GM23338 (cell line): ENCODE measurements around the gene TRIB2. TPM values are rescaled to one million over a fixed set of nuclear protein-coding genes. Genes with fewer than 3 reads are reported as not detected.

Source experiments
- ATAC-seq: fragments of 200-7000 bp; cut with Tn5 transposase; 3 replicates; pipeline ENCODE4 v1.9.1; 2020
- DNase-seq: peaks from one replicate; pipeline ENCODE4 v3.0.0-alpha.2; 2015; ENCODE audit warnings: low spot score
- H2AFZ ChIP-seq: fragments of 200-600 bp; sonication (generic); 2 replicates; pipeline ENCODE4 v1.8.0; 2016; ENCODE audit warnings: antibody characterized with exemption, mild to moderate bottlenecking, moderate library complexity
- H3F3A ChIP-seq: fragments of 200-600 bp; sonication (generic); replicated peaks from 2 replicates; pipeline ENCODE4 v1.8.0; 2017; ENCODE audit warnings: antibody characterized with exemption, mixed run types, low read depth
- H3K27ac ChIP-seq: fragments of 200-600 bp; sonication (generic); 2 replicates; pipeline ENCODE4 v1.6.1; 2016; ENCODE audit warnings: low read depth
- H3K27me3 ChIP-seq: fragments of 200-600 bp; sonication (generic); 2 replicates; pipeline ENCODE4 v1.8.0; 2016; ENCODE audit warnings: mild to moderate bottlenecking, mixed run types, moderate library complexity; ENCODE audit not compliant: insufficient read depth
- H3K36me3 ChIP-seq: fragments of 200-600 bp; sonication (generic); 2 replicates; pipeline ENCODE4 v1.8.0; 2016; ENCODE audit warnings: mild to moderate bottlenecking; ENCODE audit not compliant: insufficient read depth
- H3K4me1 ChIP-seq: fragments of 200-600 bp; sonication (generic); 2 replicates; pipeline ENCODE4 v1.8.0; 2016; ENCODE audit warnings: mild to moderate bottlenecking, moderate library complexity; ENCODE audit not compliant: insufficient read depth
- H3K4me2 ChIP-seq: fragments of 200-600 bp; sonication (generic); 2 replicates; pipeline ENCODE4 v1.7.1; 2017; ENCODE audit warnings: mixed run types
- H3K4me3 ChIP-seq: fragments of 200-600 bp; sonication (generic); 2 replicates; pipeline ENCODE4 v1.6.1; 2016; ENCODE audit warnings: mixed run types
- H3K79me2 ChIP-seq: fragments of 200-600 bp; sonication (generic); replicated peaks from 2 replicates; pipeline ENCODE4 v1.8.0; 2017; ENCODE audit warnings: mild to moderate bottlenecking; ENCODE audit not compliant: insufficient read depth
- H3K9me2 ChIP-seq: fragments of 200-600 bp; sonication (generic); 2 replicates; pipeline ENCODE4 v1.8.0; 2017; ENCODE audit not compliant: insufficient read depth
- H4K20me1 ChIP-seq: fragments of 200-600 bp; sonication (generic); replicated peaks from 2 replicates; pipeline ENCODE4 v1.8.0; 2017; ENCODE audit warnings: mild to moderate bottlenecking; ENCODE audit not compliant: insufficient read depth
- H3K27ac Mint-ChIP-seq: 2 replicates; pipeline ENCODE4 v1.8.0; 2020; ENCODE audit warnings: inconsistent platforms, mild to moderate bottlenecking, moderate library complexity, mixed read lengths
- H3K27me3 Mint-ChIP-seq: 3 replicates; pipeline ENCODE4 v1.8.0; 2022; ENCODE audit warnings: low read depth, mild to moderate bottlenecking, moderate library complexity, mixed read lengths, inconsistent platforms; ENCODE audit not compliant: insufficient read depth, poor library complexity
- H3K36me3 Mint-ChIP-seq: 3 replicates; pipeline ENCODE4 v1.8.0; 2021; ENCODE audit warnings: low read depth, mild to moderate bottlenecking, inconsistent platforms, moderate library complexity, mixed read lengths
- H3K4me1 Mint-ChIP-seq: 3 replicates; pipeline ENCODE4 v1.8.0; 2020; ENCODE audit warnings: mild to moderate bottlenecking, inconsistent platforms, mixed read lengths
- H3K4me3 Mint-ChIP-seq: 3 replicates; pipeline ENCODE4 v1.8.0; 2021; ENCODE audit warnings: moderate library complexity, mild to moderate bottlenecking, inconsistent platforms, mixed read lengths
- H3K9me3 Mint-ChIP-seq: 3 replicates; pipeline ENCODE4 v1.8.0; 2020; ENCODE audit warnings: moderate library complexity, mild to moderate bottlenecking, inconsistent platforms, mixed read lengths
- NANOG ChIP-seq: IDR thresholded peaks from 2 replicates; pipeline ENCODE4 v1.6.1; 2016; ENCODE audit warnings: antibody characterized with exemption, borderline replicate concordance
- REST ChIP-seq: IDR thresholded peaks from one replicate; pipeline ENCODE4 v1.6.1; 2018; ENCODE audit warnings: antibody characterized with exemption; ENCODE audit not compliant: unreplicated experiment
- STAT1 ChIP-seq: IDR thresholded peaks from one replicate; pipeline ENCODE4 v1.6.1; 2016; ENCODE audit warnings: antibody characterized with exemption; ENCODE audit not compliant: unreplicated experiment
- ZNF114 ChIP-seq: fragments of 250-450 bp; sonication (Bioruptor Pico); IDR thresholded peaks from 2 replicates; pipeline ENCODE4 v1.5.0; 2020; ENCODE audit warnings: mild to moderate bottlenecking, moderate library complexity
- ZNF331 ChIP-seq: fragments of 250-450 bp; sonication (Bioruptor Pico); IDR thresholded peaks from 2 replicates; pipeline ENCODE4 v1.5.0; 2020; ENCODE audit warnings: low read depth, mild to moderate bottlenecking, moderate library complexity
- ZNF462 ChIP-seq: fragments of 250-450 bp; sonication (Bioruptor Pico); IDR thresholded peaks from 2 replicates; pipeline ENCODE4 v1.5.0; 2020; ENCODE audit warnings: mild to moderate bottlenecking, moderate library complexity
- polyA plus RNA-seq: library from polyadenylated mRNA; unstranded; fragments of >200 nt; fragmentation: Nextera tagmentation; extraction: Ambion mirVana; gene quantifications from 2 replicates; pipeline ENCODE4 v1.2.1, GENCODE V29; 2016
- total RNA-seq: library from RNA; depleted of rRNA; stranded (reverse); fragments of >200 nt; shearing (Covaris generic); gene quantifications from 2 replicates; pipeline ENCODE4 v1.2.3, GENCODE V29; 2014

TRIB2 gene
- total and polyA plus RNA-seq, 2 experiments from 2014 or later: 40.3 to 109 TPM

- ATAC-seq (no peak), DNase-seq (no peak)
- Mint-ChIP-seq H3K4me1 (no peaks in the 10 kb centered on the region), H3K9me3 (no peaks in the 10 kb centered on the region), H3K27ac (no peak overlapping the region), H3K4me3 (no peak overlapping the region), H3K36me3 (peaks cover 50% of the 10 kb centered on the region), H3K27me3 (no peaks in the 10 kb centered on the region)
- Histone ChIP-seq H3K27me3 (no peaks in the 10 kb centered on the region), H3K4me1 (no peaks in the 10 kb centered on the region), H2AFZ (no peak overlapping the region), H3F3A (no peaks in the 10 kb centered on the region), H3K79me2 (peaks cover 17% of the 10 kb centered on the region), H3K36me3 (peaks cover 7% of the 10 kb centered on the region), H3K27ac (no peak overlapping the region), H3K4me2 (no peak overlapping the region), H3K9me2 (no peaks in the 10 kb centered on the region), H3K4me3 (no peak overlapping the region), H4K20me1 (peaks cover 2% of the 10 kb centered on the region)
- TF ChIP-seq NANOG (no peak), ZNF331 (no peak), REST (no peak)
Observed at GRCh38 chr2:12742891-12743290, 26.2 kb downstream of the TRIB2 start.

GRCh38 chr2:12750166-12750905 lies 33.6 kb downstream of the TRIB2 start:
- no peak overlapping the region for H3K4me2 ChIP-seq
- DNase-seq: no peak
- H3K27me3 ChIP-seq: no peaks in the 10 kb centered on the region

GRCh38 chr2:12754643-12755042 lies 37.9 kb downstream of the TRIB2 start:
- Mint-ChIP-seq H3K27ac (no peak overlapping the region), H3K36me3 (no peaks in the 10 kb centered on the region), H3K4me1 (peaks cover 26% of the 10 kb centered on the region; the same call in 2 of the 3 replicates), H3K4me3 (no peak overlapping the region), H3K9me3 (no peaks in the 10 kb centered on the region), H3K27me3 (peaks cover 3% of the 10 kb centered on the region)
- ATAC-seq: peak; percentile 100
- Histone ChIP-seq H3K4me2 (no peak overlapping the region), H3K36me3 (no peaks in the 10 kb centered on the region), H3K27ac (no peak overlapping the region), H3K4me3 (no peak overlapping the region), H3K27me3 (no peaks in the 10 kb centered on the region), H3K4me1 (peaks cover 14% of the 10 kb centered on the region), H4K20me1 (no peaks in the 10 kb centered on the region), H3K79me2 (no peaks in the 10 kb centered on the region), H3F3A (no peaks in the 10 kb centered on the region), H3K9me2 (0 out of 2 replicates have a peak, but pooled peaks cover 11% of the 10 kb centered on the region), H2AFZ (no peak overlapping the region)
- TF ChIP-seq STAT1: no peak
- peak; percentile 90 for TF ChIP-seq ZNF462 (CRISPR knock-in tag)
- TF ChIP-seq ZNF114 (CRISPR knock-in tag): 0 out of 2 replicates have a peak, but pooled peaks have one; percentile 50
- DNase-seq: peak; percentile 63

More at GRCh38 chr2:12750166-12750905, 33.6 kb downstream of the TRIB2 start:
- Histone ChIP-seq H3K4me1 (peaks cover 6% of the 10 kb centered on the region; the same call in 1 of the 2 replicates), H3K27ac (no peak overlapping the region), H4K20me1 (no peaks in the 10 kb centered on the region), H3K36me3 (no peaks in the 10 kb centered on the region), H3F3A (no peaks in the 10 kb centered on the region), H3K79me2 (no peaks in the 10 kb centered on the region), H3K4me3 (no peak overlapping the region), H3K9me2 (0 out of 2 replicates have a peak, but pooled peaks cover 7% of the 10 kb centered on the region), H2AFZ (no peak overlapping the region)
- no peak for TF ChIP-seq ZNF114 (CRISPR knock-in tag)
- H3K27ac Mint-ChIP-seq: no peak overlapping the region
- H3K36me3 Mint-ChIP-seq: no peaks in the 10 kb centered on the region
- H3K4me3 Mint-ChIP-seq: no peak overlapping the region
- no peak for ATAC-seq
- peaks cover 9% of the 10 kb centered on the region; the same call in 2 of the 3 replicates for H3K4me1 Mint-ChIP-seq
- H3K27me3 Mint-ChIP-seq: no peaks in the 10 kb centered on the region
- H3K9me3 Mint-ChIP-seq: no peaks in the 10 kb centered on the region
